ENCODE results near the gene ATXN7L1. TPM values are rescaled to one million over a fixed set of nuclear protein-coding genes. Genes with fewer than 3 reads are reported as not detected.
"Not testable (repeated sequence)": the region's sequence is repeated elsewhere in the genome, so short reads cannot be mapped to it uniquely, and the experiment has no call there.

ATXN7L1 gene
- total RNA-seq, 1 donor from 2014 or later, result 6.7 TPM

- intact Hi-C loops (cut with DNase I), result no loop called here
These were observed 132.9 kb downstream of the ATXN7L1 start for GRCh38 chr7:105743351-105744090.

GRCh38 chr7:105742787-105743186 is 133.6 kb downstream of the ATXN7L1 start:
- DNase-seq (ENCODE audit: missing footprints) (no peak), ATAC-seq (no peak)
- intact Hi-C loops (cut with DNase I), result no loop called here

More at GRCh38 chr7:105743351-105744090, 132.9 kb downstream of the ATXN7L1 start:
- ATAC-seq (peak; percentile 26), DNase-seq (ENCODE audit: missing footprints) (no peak)

GRCh38 chr7:105741982-105742381 is 134.4 kb downstream of the ATXN7L1 start:
- ATAC-seq, result no peak
- intact Hi-C loops (cut with DNase I), result no loop called here

GRCh38 chr7:105738133-105738532 is 138.3 kb downstream of the ATXN7L1 start:
- intact Hi-C loops (cut with DNase I), result no loop called here
- DNase-seq (ENCODE audit: missing footprints) (no peak), ATAC-seq (no peak)

More at GRCh38 chr7:105741982-105742381, 134.4 kb downstream of the ATXN7L1 start:
- DNase-seq (ENCODE audit: missing footprints), result no peak

GRCh38 chr7:105734233-105734632 is 142.2 kb downstream of the ATXN7L1 start:
- intact Hi-C loops (cut with DNase I), result no loop called here
- DNase-seq (ENCODE audit: missing footprints) (no peak), ATAC-seq (no peak)

GRCh38 chr7:105731042-105731441 is 145.4 kb downstream of the ATXN7L1 start:
- ATAC-seq (no peak), DNase-seq (ENCODE audit: missing footprints) (no peak)
- intact Hi-C loops (cut with DNase I), result no loop called here

- intact Hi-C loops (cut with DNase I), result no loop called here
- no peak for DNase-seq (ENCODE audit: missing footprints)
- ATAC-seq, result no peak
These were observed 148.4 kb downstream of the ATXN7L1 start for GRCh38 chr7:105728028-105728427.

- DNase-seq (ENCODE audit: missing footprints) (no peak), ATAC-seq (no peak)
- intact Hi-C loops (cut with DNase I), result no loop called here
These were observed 151.7 kb downstream of the ATXN7L1 start for GRCh38 chr7:105724688-105725087.

GRCh38 chr7:105723572-105723971 is 152.8 kb downstream of the ATXN7L1 start:
- ATAC-seq (no peak), DNase-seq (ENCODE audit: missing footprints) (no peak)
- intact Hi-C loops (cut with DNase I), result no loop called here

- intact Hi-C loops (cut with DNase I), result no loop called here
- ATAC-seq (no peak), DNase-seq (ENCODE audit: missing footprints) (no peak)
These were observed 154.8 kb downstream of the ATXN7L1 start for GRCh38 chr7:105721571-105722104.

GRCh38 chr7:105719919-105720318 is 156.5 kb downstream of the ATXN7L1 start:
- intact Hi-C loops (cut with DNase I), result no loop called here
- DNase-seq (ENCODE audit: missing footprints) (no peak), ATAC-seq (no peak)

GRCh38 chr7:105719395-105719794 is 157.0 kb downstream of the ATXN7L1 start:
- DNase-seq (ENCODE audit: missing footprints) (no peak), ATAC-seq (peak; percentile 27)
- intact Hi-C loops (cut with DNase I), result no loop called here

- peak; percentile 71 for DNase-seq (ENCODE audit: missing footprints)
- peak; percentile 55 for ATAC-seq
- intact Hi-C loops (cut with DNase I), result no loop called here
These were observed 157.9 kb downstream of the ATXN7L1 start for GRCh38 chr7:105718511-105718925.

GRCh38 chr7:105715528-105715927 is 160.9 kb downstream of the ATXN7L1 start:
- ATAC-seq, result no peak
- DNase-seq (ENCODE audit: missing footprints), result no peak
- intact Hi-C loops (cut with DNase I), result no loop called here

GRCh38 chr7:105713488-105714465 is 162.6 kb downstream of the ATXN7L1 start:
- ATAC-seq (peak; percentile 29), DNase-seq (ENCODE audit: missing footprints) (no peak)
- intact Hi-C loops (cut with DNase I), result no loop called here

GRCh38 chr7:105712877-105713276 is 163.5 kb downstream of the ATXN7L1 start:
- intact Hi-C loops (cut with DNase I), result no loop called here
- ATAC-seq (no peak), DNase-seq (ENCODE audit: missing footprints) (no peak)

GRCh38 chr7:105711726-105712402 is 164.5 kb downstream of the ATXN7L1 start:
- ATAC-seq (no peak), DNase-seq (ENCODE audit: missing footprints) (no peak)
- intact Hi-C loops (cut with DNase I), result no loop called here

- not testable (repeated sequence) for ATAC-seq
These were observed 165.7 kb downstream of the ATXN7L1 start for GRCh38 chr7:105710720-105711119.

GRCh38 chr7:105708763-105709080 is 167.7 kb downstream of the ATXN7L1 start:
- no peak for DNase-seq (ENCODE audit: missing footprints)
- intact Hi-C loops (cut with DNase I), result no loop called here
- ATAC-seq, result no peak

More at GRCh38 chr7:105710720-105711119, 165.7 kb downstream of the ATXN7L1 start:
- DNase-seq (ENCODE audit: missing footprints); intact Hi-C loops (cut with DNase I): not testable (repeated sequence)

Measured in Right ventricle myocardium inferior (tissue), 1 donor.